GM04504 (cell line): Measurements from ENCODE around the gene GRIA3.

Source experiments
- DNase-seq: peaks from one replicate; pipeline ENCODE4 v3.0.0-alpha.2; 2012; ENCODE audit warnings: low read depth

GRIA3 gene

DNA sequence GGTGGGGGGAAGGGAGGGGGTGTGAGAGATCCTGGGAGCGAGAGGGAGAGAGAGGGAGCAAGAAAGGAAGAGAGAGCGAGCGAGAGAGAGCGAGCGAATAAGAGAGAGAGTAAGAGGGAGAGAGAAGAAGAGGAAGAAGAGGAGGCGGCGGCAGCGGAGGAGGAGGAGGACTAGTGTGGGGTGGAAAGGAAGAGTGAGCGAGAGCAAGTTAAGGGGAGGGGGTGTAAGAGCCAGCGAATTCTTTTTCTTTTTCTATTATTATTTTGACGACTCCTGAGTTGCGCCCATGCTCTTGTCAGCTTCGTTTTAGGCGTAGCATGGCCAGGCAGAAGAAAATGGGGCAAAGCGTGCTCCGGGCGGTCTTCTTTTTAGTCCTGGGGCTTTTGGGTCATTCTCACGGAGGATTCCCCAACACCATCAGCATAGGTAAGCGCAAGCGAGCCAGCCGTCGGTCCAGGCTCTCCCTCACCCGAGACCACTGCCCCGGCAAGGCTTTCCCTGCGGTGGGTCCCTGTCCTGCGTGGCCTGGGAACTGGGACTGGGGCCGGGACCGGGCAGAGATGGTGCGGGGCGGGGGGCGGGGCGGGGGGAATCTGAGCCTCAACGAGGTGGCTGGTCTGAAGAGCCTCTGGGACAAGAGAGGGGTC, at the start of gene GRIA3:
GRIA3 (plus strand) TSS at position 60 of the 647 bp plus-strand sequence; CDS start at position 318, 258 bp downstream.
- no peak for DNase-seq

DNA sequence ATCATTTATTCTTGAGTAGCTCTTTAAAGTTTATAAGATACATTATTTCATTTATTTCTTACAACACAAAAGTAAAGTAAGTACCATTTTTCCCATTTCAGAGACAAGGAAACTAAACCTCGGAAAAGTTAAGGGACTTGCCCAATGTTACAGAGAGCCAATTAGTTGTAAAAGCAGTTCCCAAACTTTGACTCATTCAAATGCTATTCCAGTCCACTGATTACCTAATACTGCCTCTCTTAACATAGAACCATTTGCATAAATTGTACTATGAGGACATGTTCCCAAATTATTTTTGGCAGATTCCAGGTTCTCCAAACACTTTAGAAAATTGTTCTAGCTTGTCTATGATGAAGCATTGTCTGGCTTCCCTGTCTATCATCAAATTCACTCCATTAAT, 45.6 kb upstream of the GRIA3 start:
- DNase-seq, result peak; percentile 28

DNA sequence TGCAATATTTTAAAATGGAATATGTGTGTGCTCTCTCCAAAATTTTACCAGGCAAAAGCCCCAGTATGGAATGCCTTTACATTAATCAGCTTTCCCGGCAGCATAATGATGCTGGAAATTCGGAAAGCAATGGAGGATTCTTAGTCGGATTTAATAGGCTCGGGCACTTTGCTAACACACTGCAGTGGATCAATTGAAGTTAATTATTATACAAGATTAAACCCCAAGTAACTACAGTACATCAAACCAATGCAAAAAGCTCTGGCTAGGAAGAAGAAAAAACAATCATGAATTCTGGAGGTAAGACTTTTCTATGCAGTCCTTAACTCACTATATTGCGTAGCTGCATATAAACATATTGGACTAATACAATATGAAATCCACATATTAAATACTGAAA, 43.6 kb upstream of the GRIA3 start:
- no peak for DNase-seq

DNA sequence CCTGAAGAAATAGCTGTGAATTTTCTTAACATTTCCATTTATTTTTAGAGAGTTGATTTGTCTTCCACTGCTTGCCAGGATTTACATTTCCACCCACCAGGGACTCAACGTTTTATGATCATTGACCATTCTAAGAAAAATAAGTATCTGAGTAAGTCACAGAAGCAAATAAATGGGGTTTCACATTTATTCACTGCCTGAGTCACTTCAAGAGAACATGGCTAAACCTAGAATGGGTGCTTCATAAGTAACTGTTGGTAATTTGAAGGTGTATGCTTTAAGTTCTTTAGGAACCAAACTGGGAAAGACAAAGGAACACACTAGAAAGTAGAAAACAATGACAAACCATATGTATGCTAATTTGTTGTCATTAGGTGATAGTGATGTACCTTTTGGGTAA, 43.2 kb upstream of the GRIA3 start:
- no peak for DNase-seq

DNA sequence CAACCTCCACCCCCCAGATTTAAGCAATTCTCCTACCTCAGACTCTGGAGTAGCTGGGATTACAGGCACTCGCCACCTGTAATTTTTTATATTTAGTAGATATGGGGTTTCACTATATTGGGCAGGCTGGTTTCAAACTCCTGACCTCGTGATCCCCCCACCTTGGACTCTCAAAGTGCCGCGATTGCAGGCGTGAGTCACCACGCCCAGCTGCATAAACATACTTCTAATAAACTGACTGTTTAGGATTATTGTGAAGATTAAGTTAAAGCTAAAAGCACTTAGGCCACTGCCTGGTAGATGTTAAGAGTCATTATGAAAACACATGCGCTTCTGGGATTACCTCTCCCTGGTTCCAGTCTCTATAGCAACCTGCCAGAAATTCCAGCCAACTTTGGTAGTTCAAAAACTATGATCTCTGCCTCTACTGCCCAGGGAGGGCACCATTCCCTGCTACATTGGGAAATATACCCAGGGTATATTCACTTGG, 30.2 kb upstream of the GRIA3 start:
- no peak for DNase-seq

DNA sequence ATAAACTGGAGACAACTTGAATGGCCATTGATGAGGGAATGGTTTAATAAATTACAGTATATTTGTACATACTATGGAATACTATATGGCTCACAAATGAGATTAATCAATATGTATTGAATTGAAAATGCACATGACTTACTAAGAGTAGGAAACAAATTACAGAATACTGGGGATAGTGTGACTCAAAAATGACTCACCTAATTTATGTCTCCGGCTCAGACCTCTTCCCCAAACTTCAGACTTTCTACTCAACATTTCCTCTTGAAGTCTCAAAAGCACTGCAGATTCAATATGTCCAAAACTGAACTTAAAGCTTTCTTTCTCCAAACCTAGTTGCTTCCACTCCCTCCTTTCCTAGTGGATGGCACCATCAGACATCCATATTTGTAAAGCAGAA, 28.8 kb upstream of the GRIA3 start:
- DNase-seq, result no peak

DNA sequence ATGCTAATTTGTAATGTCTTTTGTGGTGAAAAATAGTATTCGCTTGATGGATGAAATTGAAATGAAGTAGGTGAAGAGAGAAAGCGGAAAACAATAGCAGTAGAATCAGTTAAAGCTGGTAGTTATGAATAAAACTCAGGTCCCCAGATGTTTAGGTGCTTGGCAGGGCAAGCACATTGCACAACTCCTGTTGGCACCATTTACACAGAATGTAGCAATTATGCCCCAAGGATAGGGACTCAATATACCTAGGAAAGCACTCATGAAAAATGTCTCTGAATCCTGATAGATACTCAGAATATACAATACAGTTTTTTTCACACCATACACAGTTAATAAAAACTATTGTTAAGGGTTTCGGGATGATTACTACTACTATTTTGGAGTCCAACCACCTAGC, 26.5 kb upstream of the GRIA3 start:
- no peak for DNase-seq

DNA sequence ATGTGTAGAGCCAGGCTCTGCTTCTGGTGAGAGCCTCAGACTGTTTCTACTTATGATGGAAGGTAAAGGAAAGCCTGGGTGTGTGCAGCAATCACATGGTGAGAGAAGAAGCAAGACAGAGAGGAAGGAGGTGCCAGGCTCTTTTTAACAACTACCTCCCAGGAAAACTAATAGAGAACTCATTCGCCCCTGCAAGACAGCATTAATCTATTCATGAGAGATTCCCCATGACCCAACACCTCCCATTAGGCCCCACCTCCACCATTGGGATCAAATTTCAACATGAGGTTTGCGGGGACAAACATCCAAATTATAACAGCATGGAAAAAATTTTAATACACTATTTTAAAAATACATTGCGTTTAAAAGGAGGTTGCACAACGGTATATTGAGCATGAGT, 24.7 kb upstream of the GRIA3 start:
- no peak for DNase-seq

DNA sequence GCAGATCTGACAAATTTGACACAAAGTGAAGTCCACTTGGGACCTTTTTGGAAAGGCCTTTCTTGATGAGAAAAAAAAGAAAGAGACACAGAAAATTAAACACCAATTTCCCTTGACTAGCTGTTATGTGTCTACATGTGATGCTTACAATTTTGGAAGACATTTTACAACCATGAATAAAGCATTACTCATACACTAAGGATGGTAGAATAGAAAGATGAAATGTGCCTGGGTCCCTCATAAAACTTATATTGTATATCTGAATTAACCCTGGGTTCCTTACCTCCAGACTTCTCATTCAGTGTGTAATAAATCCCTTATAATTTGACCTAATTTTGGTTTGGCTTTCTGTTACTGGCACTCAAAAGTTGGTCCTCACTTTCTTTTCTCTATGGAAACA, 16.5 kb upstream of the GRIA3 start:
- DNase-seq, result no peak

DNA sequence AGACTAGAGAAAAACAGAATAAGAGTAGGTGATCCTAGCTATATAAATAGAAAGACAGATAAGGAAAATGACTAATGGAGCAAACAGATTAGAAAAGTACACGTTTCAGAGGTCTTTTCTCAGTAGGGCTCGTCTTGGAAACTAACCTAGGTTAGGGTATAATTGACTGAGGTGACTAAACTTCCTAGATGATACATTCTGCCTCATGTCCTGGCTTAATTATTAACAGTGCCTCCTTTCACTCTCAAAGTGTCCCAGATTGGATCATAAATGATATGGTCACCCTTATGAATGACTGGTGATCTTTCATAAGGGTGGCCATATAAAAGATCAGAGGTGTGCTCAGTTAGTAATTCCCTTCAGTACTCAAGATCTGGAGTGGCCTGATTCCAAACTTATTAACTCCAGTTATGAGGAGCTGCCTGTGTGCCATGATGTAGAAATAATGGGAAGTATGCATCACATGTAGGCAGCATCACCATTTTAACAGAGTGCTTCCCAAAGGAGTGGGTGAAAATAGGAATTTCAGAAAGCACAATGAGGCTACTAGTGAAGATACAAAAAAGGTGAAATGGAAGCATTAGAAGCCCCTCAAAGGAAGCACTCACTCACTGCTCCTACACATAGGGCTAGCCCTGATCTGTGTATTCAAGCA, 14.7 kb upstream of the GRIA3 start:
- DNase-seq, result no peak

DNA sequence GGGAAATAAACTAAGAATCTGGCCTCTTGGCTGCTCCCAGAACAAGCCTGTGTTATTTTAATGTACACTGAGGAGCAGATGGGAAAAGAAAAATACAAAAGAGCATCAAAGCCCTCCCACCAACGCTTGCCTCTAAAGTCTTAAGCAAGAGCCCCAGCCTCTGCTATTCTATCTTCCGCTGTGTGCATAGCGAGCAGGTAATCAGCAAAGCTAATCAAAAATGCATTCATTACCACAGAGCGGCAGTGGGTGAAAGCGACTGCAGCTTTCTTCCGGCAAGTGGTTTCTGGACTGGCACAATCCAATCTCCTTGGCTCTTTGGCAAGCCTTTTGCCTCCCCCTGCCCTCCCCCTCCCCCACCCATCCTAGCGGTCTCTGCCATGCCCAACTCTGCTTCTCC, 13.5 kb upstream of the GRIA3 start:
- no peak for DNase-seq

DNA sequence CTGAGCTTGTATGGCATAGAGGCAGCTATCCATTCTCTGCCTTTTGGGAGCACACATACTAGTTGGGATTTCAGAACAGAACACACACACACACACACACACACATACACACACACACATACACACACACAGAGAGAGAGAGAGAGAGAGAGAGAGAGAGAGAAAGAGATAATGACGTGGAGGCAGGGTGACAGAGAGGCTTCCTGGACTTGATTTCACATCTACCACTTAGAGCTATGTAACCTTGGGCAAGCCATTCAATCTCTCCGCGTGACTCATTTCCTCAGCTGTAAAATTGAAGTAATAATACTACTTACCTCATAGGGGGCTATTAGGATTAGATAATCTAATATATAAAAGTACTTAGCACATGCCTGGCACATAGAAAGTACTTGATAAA, 12.3 kb upstream of the GRIA3 start:
- DNase-seq, result no peak

DNA sequence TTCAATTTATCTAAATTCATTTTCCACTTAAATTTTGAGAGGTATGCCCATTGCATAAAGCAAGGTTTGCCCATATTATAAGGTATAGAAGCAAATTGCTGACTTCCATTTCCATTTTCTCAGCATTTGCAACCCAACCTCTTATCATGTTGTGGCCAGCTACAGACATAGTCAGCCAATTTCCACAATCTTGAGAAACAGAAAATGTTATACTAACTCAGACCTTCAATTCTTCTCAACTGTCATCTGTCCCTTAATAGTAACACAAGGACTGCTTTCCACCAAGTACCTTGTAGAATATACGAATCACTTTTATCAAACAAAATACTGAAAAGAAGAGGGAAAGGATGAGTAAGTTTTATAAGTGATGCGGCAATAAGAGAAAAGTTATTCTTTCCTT, 11.2 kb upstream of the GRIA3 start:
- no peak for DNase-seq

DNA sequence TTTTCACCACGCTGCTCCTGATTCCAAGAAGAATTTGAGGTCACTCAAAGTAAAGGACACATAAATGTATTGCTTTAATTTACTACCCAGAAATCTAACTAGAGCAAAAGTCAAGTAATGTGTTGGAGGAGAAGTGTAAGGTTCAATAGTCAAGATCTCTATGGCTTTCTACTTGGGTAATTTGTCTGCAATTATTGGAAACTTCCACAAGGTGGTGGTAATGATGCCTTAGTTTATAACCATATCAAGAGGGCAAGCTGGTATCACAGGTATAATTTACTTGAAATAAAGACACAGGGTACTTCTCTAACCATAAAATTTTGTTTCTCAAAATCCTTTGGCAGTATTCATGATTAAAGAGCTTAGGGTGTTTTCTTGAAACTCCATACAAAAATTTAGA, 10.2 kb upstream of the GRIA3 start:
- no peak for DNase-seq

DNA sequence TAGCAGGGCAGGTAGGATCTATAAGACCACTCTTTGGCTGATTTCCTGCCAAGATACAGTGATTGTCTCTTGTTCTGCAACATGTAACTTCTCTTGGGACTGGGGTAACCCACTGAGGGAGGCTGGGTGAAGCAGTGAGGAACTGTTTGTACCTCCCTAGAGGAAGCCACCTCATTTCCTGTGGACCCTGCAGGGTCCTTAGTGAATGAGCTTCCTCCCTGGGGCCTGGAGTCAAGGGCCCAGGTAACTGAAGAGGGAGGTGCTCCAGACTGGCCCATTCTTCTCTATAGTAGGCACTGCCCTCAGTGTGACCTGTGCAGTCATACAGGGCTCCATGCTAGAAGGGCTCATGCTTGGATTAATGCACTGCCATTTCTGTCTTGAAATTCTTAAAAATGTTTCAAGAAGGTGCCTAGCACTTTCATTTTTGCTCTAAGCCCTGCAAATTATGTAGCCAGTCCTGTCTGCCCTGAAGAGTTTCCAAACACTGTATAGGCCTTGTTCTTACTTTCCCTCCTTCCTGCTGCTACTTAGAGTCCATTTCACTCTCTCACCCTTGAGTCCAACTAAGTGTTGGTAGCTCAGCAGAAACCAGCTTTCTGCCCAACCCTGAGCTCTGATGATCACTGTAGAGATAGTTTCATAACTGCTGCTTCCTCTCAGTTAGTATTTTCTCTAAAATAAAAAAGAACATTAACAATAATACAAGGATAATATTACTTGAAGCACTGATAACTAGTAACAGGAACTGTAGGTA, 8.5 kb upstream of the GRIA3 start:
- no peak for DNase-seq

DNA sequence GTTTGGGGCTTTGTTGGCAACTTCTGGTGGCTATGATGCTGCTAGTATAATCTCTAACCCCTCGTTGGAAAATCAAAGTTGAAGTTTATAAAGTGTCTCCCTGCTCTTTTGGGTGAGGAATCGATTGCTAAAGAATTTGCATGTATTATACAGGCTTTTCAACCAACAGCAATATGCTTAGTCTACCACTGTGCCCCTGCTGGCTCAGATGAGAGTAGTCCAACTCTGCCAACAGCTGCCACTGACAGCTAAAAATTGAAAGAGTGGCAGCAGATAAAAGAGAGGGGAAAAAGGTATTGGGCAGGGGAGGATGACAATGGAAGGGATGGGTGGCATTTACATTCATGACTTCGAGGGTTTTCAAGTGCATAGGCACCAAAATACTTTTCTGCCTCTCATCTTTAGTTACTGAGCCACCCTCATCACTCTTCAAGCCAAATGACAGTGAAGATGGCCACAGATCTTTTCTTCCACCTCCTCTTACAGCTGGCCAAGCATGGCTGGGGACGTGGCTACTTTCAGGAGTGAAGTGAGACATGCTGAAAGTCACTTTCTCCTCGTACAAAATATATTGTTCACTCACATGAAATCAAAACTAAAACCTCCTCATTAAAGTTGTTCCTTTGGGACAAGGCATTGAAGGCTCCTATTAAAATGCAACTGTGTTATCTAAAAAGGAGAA, 2.7 kb upstream of the GRIA3 start:
- no peak for DNase-seq

DNA sequence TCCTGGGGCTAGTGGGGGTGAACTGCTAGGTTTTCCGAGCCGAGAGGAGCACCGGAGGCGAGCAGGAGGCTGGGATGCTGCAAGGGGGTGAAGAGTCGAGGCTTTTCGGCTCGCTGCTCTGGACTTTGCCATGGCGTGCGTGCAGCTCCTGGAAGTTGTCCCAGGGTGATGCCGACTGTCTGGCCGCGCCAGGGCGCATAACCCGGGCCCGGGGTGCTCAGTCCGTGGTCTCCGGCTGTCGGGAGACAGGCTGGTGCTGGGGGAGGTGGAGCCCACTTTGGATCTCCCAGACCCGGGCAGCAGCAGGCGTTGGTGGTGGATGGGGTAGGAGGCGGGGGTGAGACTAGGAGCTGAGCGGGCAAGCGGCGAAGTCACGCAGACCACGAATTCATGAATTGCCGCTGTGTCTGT, 793 bp downstream of the GRIA3 start:
- no peak for DNase-seq

DNA sequence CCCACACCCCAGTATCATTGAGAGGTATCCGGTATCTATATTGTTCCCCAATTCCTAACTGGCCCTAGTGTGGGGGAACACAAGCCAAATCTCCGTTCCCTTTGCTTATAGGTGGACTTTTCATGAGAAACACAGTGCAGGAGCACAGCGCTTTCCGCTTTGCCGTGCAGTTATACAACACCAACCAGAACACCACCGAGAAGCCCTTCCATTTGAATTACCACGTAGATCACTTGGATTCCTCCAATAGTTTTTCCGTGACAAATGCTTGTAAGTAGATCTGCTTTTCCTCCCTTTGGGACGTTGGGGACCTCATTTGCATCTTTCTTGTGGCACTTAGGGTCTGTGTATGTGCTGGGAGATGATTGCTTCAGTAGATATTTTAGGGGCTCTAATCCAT, 1.6 kb downstream of the GRIA3 start:
- no peak for DNase-seq

DNA sequence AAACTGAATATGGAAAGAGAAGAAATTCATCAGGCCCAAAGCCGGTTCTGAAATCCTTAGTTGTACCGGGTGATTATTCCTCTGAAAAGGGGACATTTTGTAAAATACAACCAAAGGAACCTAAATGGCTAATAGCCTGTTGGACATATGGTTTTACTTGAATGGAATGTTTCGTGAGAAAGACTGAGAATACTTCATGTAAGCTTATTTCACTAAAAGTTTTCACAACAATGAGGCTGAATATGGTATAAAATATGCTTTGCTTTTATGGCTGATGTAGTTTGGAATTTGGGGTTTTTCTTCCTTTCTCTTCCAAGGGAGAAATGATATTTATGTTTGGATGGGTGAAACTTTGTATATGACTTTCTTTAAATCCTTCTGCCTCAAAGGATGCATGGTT, 2.7 kb downstream of the GRIA3 start:
- DNase-seq, result no peak

DNA sequence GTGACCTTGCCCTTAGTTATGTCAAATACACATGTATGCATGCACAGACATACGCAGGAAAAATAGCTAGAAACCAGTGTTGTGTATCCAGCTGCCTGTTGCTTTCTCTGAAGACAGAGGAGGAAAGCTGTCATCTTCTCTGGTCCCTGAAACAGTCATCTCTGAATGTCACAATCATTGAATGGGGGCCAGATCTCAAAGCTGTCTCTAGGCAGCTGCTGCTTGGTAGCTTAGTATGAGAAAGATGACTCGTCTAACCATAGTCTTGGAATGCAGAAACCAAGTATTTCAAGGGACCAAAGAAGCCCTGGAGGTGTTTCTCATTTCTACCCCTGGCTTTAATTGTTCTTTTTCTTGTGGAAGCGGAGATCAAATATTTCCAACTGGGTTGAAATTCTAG, 4.0 kb downstream of the GRIA3 start:
- DNase-seq, result peak; percentile 55

DNA sequence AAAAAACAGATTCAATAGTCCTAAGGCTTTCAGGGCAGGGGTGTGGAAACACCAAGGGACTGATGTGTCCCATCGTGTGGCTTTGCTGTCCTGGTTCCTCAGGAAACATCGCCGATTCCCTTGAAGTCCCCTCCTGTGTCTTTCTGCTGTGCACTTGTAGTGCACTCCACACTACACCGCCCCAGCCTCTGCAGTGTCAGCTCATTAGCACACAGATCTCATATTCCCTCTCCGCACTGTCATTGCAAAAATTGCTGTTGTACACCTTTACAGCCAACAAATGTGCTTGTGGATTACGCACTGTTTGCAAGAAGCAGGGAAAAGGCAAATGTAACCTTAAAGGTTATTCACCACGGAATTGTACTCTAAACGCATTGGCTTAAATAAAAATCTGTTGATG, 5.3 kb downstream of the GRIA3 start:
- DNase-seq, result no peak

DNA sequence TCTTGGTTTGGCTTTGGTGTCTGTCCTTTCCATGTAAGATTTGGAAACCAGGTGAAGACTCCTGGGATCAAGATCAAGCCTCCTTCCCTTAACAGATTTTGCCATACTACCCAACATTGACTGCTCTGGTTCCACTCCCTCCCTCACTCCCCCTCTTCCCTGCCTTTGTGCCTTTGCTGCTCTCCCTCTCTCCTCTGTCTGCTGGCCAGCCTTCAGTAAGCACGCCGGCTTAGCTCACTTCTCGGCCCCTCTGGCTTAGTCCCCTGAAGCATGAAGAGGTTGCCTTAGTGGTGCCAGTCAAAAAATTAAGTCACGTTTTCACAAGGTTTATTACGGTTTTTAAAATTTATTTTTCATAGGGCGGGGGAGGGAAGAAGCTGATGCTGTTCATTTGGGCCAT, 6.0 kb downstream of the GRIA3 start:
- DNase-seq, result no peak

DNA sequence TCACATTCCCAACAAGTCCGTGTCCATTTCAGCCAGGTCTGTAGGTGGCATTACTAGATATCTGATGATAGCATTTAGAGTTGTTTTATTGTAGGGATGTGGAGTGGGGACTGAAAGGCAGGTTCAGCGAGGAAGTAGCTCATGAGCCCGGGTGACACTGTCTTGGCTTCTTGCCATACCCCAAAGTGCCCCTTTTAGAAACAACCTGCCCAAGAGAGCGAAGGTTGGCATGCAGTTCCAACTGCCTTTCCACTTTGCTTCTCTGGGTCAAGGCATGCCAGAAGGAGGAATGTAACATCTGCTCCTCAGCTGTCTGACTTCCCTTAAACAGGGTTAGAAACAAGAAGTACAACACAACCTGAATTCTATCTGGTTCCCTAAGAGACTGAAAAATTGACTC, 9.0 kb downstream of the GRIA3 start:
- no peak for DNase-seq
